B cell (primary cell): ENCODE data around the gene NBL1. TPM values are rescaled to one million over a fixed set of nuclear protein-coding genes. Genes with fewer than 3 reads are reported as not detected.

Source experiments
- ATAC-seq: fragments of 200-7000 bp; cut with Tn5 transposase; one replicate; pipeline ENCODE4 v1.10.0; 2021; ENCODE audit warnings: low read depth, mild to moderate bottlenecking, moderate number of reproducible peaks, moderate library complexity
- CTCF ChIA-PET: fragments of 350-600 bp; sonication (Branson Sonifier 250); formaldehyde crosslinking; loops from one replicate; lab custom pipeline; 2021; ENCODE audit warnings: antibody characterized with exemption, inconsistent platforms; lab: Charles Lee
- POLR2A ChIA-PET: fragments of 350-600 bp; sonication (Branson Sonifier 250); formaldehyde crosslinking; loops from one replicate; lab custom pipeline; 2021; ENCODE audit warnings: antibody characterized with exemption; lab: Charles Lee
- DNase-seq: peaks from one replicate; pipeline ENCODE4 v3.0.0; 2013
- H2AFZ ChIP-seq: 2 replicates; pipeline ENCODE4 v1.6.1; 2012; ENCODE audit warnings: mild to moderate bottlenecking, low read depth, low read length; ENCODE audit not compliant: insufficient read depth, poor library complexity, severe bottlenecking
- H3K27ac ChIP-seq, 2 donors: 1 replicate in 1 of 2; 2 replicates in 1 of 2; pipeline ENCODE4 v1.5.1; 2012 to 2013; ENCODE audit warnings: low read length in 2 of 2, mild to moderate bottlenecking in 2 of 2, moderate library complexity in 1 of 2
- H3K27me3 ChIP-seq, 4 experiments: fragments of 200-600 bp in 1 of 4; sonication (generic) in 1 of 4; replicated peaks in 1 of 4; 1 replicate in 2 of 4; 2 replicates in 2 of 4; pipeline versions ENCODE4 v1.6.1 to v1.7.0; 2013 to 2016; ENCODE audit warnings: low read length in 3 of 4, mild to moderate bottlenecking in 2 of 4, mixed read lengths in 1 of 4, moderate library complexity in 1 of 4; ENCODE audit not compliant: insufficient read depth in 4 of 4, control insufficient read depth in 3 of 4; ENCODE audit errors: control extremely low read depth in 1 of 4
- H3K36me3 ChIP-seq, 2 experiments: replicated peaks in 1 of 2; 1 replicate in 1 of 2; 2 replicates in 1 of 2; pipeline versions ENCODE4 v1.6.1 to v1.7.1; 2013; ENCODE audit warnings: low read length in 1 of 2; ENCODE audit not compliant: insufficient read depth in 2 of 2, control insufficient read depth in 1 of 2; ENCODE audit errors: control extremely low read depth in 1 of 2, extremely low read depth in 1 of 2
- H3K4me1 ChIP-seq, 2 donors: fragments of 200-600 bp in 1 of 2; sonication (generic) in 1 of 2; 1 replicate in 1 of 2; 2 replicates in 1 of 2; pipeline versions ENCODE4 v1.5.1 to v1.6.1; 2013 to 2017; ENCODE audit warnings: low read length in 2 of 2; ENCODE audit not compliant: control insufficient read depth in 2 of 2, insufficient read depth in 2 of 2
- H3K4me2 ChIP-seq: replicated peaks from 2 replicates; pipeline ENCODE3; 2012; ENCODE audit warnings: mild to moderate bottlenecking, low read depth, low read length; ENCODE audit not compliant: poor library complexity, severe bottlenecking
- H3K4me3 ChIP-seq, 5 experiments: fragments of 200-600 bp in 1 of 5; sonication (generic) in 1 of 5; 1 replicate in 3 of 5; 2 replicates in 2 of 5; pipeline versions ENCODE4 v1.5.1 to v1.7.0; 2011 to 2016; ENCODE audit warnings: low read length in 4 of 5, mild to moderate bottlenecking in 4 of 5, low read depth in 2 of 5, control low read depth in 1 of 5, moderate library complexity in 1 of 5; ENCODE audit not compliant: insufficient read depth in 1 of 5; ENCODE audit errors: control extremely low read depth in 1 of 5, extremely low read depth in 1 of 5
- H3K79me2 ChIP-seq: fragments of 200-600 bp; sonication (generic); one replicate; pipeline ENCODE4 v1.6.0; 2016; ENCODE audit warnings: low read length; ENCODE audit not compliant: control insufficient read depth, insufficient read depth
- H3K9ac ChIP-seq: fragments of 200-600 bp; sonication (generic); 2 replicates; pipeline ENCODE4 v1.6.1; 2017; ENCODE audit warnings: mild to moderate bottlenecking, low read length, moderate library complexity
- H3K9me3 ChIP-seq, 3 donors: one replicate each; pipeline versions ENCODE4 v1.6.1 to v1.7.1; 2013; ENCODE audit warnings: low read length in 2 of 3; ENCODE audit not compliant: control insufficient read depth in 2 of 3, insufficient read depth in 1 of 3; ENCODE audit errors: control extremely low read depth in 1 of 3
- H4K20me1 ChIP-seq: 2 replicates; pipeline ENCODE4 v1.6.0; 2012; ENCODE audit warnings: mild to moderate bottlenecking, low read length; ENCODE audit not compliant: insufficient read depth, control insufficient read depth, poor library complexity, severe bottlenecking
- H3K27ac Mint-ChIP-seq: one replicate; pipeline ENCODE4 v1.8.0; 2021; ENCODE audit warnings: mixed read lengths
- H3K27me3 Mint-ChIP-seq: one replicate; pipeline ENCODE4 v1.8.0; 2021; ENCODE audit warnings: mixed read lengths
- H3K4me1 Mint-ChIP-seq: one replicate; pipeline ENCODE4 v1.8.0; 2021; ENCODE audit warnings: mixed read lengths
- H3K4me3 Mint-ChIP-seq: one replicate; pipeline ENCODE4 v1.8.0; 2021; ENCODE audit warnings: mixed read lengths
- H3K9me3 Mint-ChIP-seq: one replicate; pipeline ENCODE4 v1.8.0; 2022; ENCODE audit warnings: mixed read lengths; ENCODE audit not compliant: insufficient read depth
- CTCF ChIP-seq: fragments of 200-600 bp; IDR thresholded peaks from one replicate; pipeline ENCODE4 v1.8.0; 2022; ENCODE audit warnings: antibody characterized with exemption, mild to moderate bottlenecking
- EZH2 ChIP-seq: IDR thresholded peaks from 2 replicates; pipeline ENCODE4 v1.6.1; 2012; ENCODE audit warnings: borderline replicate concordance, low read depth, mild to moderate bottlenecking, moderate library complexity, low read length; ENCODE audit not compliant: insufficient read depth, poor library complexity, severe bottlenecking
- WGBS: methylation state at CpG from one replicate; pipeline ENCODE4 v1.1.5; 2013; ENCODE audit warnings: missing lambda C conversion rate; ENCODE audit not compliant: insufficient coverage; 5-methylcytosine and 5-hydroxymethylcytosine counted together
- intact Hi-C: fragments of 100-400 bp; cut with micrococcal nuclease; formaldehyde crosslinking; loops from one replicate; pipeline ENCODE4 v1.10.0; 2022
- polyA plus RNA-seq: library from polyadenylated mRNA; depleted of rRNA; stranded (reverse); fragments of >200 nt; gene quantifications from 2 replicates; pipeline ENCODE4 v1.2.3, GENCODE V29; 2012
- total RNA-seq, 2 donors: library from RNA; stranded (reverse); fragments of 120-200 nt in 1 of 2; gene quantifications; 1 replicate in 1 of 2; 2 replicates in 1 of 2; pipeline versions ENCODE4 v1.2.3 to v1.2.4, GENCODE V29; 2013 to 2022

Gene NBL1
- total and polyA plus RNA-seq, 2 donors (not counting 1 experiment from before 2014, with no cell fraction given): 0.74 to 0.97 TPM

GRCh38 chr1:19625291-19625937 is 18.7 kb upstream of the NBL1 start:
- no peak overlapping the region for H3K9ac ChIP-seq
- no peak overlapping the region for H3K4me2 ChIP-seq
- DNase-seq (no peak), ATAC-seq (no peak)
- ChIA-PET POLR2A (no interaction called here), CTCF (no interaction called here)
- peaks cover 13 to 63% of the 10 kb centered on the region in 2 experiments for H3K36me3 ChIP-seq
- no peak overlapping the region for H2AFZ ChIP-seq
- intact Hi-C loops: no loop called here
- H4K20me1 ChIP-seq: peaks cover 17% of the 10 kb centered on the region
- 98% methylated on average over 5 of the region's 8 CpGs for WGBS
- Mint-ChIP-seq H3K9me3 (no peaks in the 10 kb centered on the region), H3K27me3 (no peaks in the 10 kb centered on the region), H3K4me3 (no peak overlapping the region), H3K27ac (no peak overlapping the region), H3K4me1 (no peaks in the 10 kb centered on the region)
- no peaks in the 10 kb centered on the region for H3K27me3 ChIP-seq
- no peak overlapping the region for H3K27ac ChIP-seq
- H3K4me1 ChIP-seq: no peaks in the 10 kb centered on the region
- H3K79me2 ChIP-seq: peaks cover 19% of the 10 kb centered on the region
- TF ChIP-seq CTCF: no peak
- no peak for TF ChIP-seq EZH2
- H3K9me3 ChIP-seq: no peaks in the 10 kb centered on the region
- H3K4me3 ChIP-seq: no peak overlapping the region

- H3K9ac ChIP-seq: no peak overlapping the region
- H3K4me2 ChIP-seq: no peak overlapping the region
- H4K20me1 ChIP-seq: no peaks in the 10 kb centered on the region
- no peaks in the 10 kb centered on the region for H3K4me1 ChIP-seq
- ATAC-seq: no peak
- no peaks in the 10 kb centered on the region for H3K79me2 ChIP-seq
- WGBS: 95% methylated on average over 3 of the region's 3 CpGs
- Mint-ChIP-seq H3K27ac (no peak overlapping the region), H3K27me3 (no peaks in the 10 kb centered on the region), H3K4me1 (no peaks in the 10 kb centered on the region), H3K4me3 (no peak overlapping the region), H3K9me3 (no peaks in the 10 kb centered on the region)
- no peak overlapping the region for H2AFZ ChIP-seq
- CTCF ChIA-PET: no interaction called here
- H3K4me3 ChIP-seq: no peak overlapping the region
- DNase-seq: no peak
- TF ChIP-seq CTCF: no peak
- no peak for TF ChIP-seq EZH2
- no peaks in the 10 kb centered on the region for H3K27me3 ChIP-seq
- H3K27ac ChIP-seq: no peak overlapping the region
- intact Hi-C loops: no loop called here
- H3K9me3 ChIP-seq: no peaks in the 10 kb centered on the region
- peaks cover 5 to 52% of the 10 kb centered on the region in 2 experiments for H3K36me3 ChIP-seq
- POLR2A ChIA-PET: no interaction called here
These were observed 15.2 kb upstream of the NBL1 start for GRCh38 chr1:19628879-19629278.
